ENCODE results near the gene ATP2B1.
A peak's percentile ranks its signal among the peaks of the same experiment; 100 is the strongest.

The ATP2B1 gene

GRCh38 chr12:89589753-89590152, 118.9 kb downstream of the ATP2B1 start:
- no peak for DNase-seq (ENCODE audit: low read depth)

DNA sequence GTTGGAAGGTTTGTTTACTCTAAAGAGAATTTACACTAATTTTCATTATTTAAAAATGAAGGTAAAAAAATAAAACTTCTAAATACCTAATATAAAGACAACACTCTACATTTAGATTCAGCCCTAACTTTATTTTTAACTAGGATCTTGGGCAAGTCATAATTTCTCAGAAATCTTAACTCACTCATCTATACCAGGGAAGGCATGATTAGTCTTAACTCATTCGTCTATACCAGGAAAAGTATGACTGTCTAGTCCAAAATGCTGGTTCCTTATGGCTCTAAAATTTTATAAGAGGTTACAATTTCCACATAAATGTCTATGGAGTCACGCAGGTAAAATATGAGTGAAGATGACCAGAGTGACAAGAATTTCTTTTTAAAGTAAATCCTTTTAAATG, 130.1 kb downstream of the ATP2B1 start:
- no peak for DNase-seq (ENCODE audit: low read depth)

DNA sequence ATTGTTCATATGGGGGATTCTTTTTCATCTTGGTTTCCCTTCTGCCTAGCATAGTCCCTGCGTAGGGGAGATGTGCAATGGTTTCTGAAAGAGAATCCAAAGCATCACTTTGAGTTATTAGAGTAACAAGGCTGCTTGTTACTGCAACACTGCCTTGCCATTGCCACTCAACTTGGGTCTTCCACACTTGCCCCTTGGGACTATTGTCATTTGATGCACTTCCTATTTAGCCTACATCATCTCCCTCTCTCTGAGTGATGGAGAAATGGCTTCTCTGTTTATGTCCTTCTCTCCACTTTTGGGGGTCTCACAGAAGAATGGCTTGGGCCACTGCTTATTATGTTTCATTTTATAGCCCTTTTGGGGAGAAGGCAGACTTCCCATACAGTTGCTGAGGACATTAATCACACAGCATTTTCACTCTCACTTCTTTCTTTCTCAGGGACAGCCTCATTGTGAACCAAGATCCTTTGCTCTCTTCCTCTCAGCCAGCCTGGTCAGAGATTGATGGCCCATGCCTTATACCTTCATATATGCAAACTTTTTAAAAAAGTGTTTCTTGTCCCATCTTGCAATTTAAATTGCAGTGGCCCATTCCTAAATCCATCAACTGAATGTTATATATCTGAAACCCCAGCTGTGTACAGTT, 131.9 kb downstream of the ATP2B1 start:
- no peak for DNase-seq (ENCODE audit: low read depth)

GRCh38 chr12:89575374-89575773, 133.3 kb downstream of the ATP2B1 start:
- DNase-seq (ENCODE audit: low read depth), result peak; percentile 31

GRCh38 chr12:89574736-89575208, 133.9 kb downstream of the ATP2B1 start:
- peak; percentile 82 for DNase-seq (ENCODE audit: low read depth)

DNA sequence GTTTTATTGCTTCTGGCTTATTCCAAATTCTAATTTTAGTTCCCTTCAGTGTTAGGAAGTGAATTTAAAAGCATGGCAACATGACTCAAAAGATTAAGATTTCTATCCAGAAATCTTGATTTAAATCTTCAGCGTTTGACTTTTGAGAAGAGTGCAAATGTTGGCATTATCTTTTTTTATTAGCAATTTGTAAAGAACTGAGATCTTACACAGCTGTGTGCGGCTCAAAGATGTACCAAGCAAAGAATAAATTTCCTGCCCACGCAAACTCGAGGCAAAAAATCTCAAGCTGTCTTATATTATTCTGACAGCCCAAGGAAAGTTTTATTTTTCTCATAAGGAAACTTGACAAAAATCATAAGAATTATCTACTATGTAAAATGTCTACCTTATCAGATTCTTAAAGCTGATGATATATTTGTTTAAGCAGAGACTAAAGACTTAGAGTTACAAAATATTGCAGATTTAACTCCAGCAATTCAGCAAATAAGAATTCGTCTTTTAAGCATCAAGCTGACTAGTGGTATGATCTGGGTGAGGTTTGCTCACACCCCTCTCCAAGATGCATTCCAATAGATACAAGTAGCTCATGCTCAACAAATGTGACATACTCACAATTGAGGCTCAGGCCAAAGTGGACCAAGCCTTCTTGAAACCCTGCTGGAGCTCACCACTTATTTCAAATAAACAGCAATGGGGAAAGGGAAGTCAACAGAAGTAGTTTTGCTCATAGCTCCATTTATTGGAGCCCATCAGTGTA, 135.4 kb downstream of the ATP2B1 start:
- DNase-seq (ENCODE audit: low read depth), result peak; percentile 18

DNA sequence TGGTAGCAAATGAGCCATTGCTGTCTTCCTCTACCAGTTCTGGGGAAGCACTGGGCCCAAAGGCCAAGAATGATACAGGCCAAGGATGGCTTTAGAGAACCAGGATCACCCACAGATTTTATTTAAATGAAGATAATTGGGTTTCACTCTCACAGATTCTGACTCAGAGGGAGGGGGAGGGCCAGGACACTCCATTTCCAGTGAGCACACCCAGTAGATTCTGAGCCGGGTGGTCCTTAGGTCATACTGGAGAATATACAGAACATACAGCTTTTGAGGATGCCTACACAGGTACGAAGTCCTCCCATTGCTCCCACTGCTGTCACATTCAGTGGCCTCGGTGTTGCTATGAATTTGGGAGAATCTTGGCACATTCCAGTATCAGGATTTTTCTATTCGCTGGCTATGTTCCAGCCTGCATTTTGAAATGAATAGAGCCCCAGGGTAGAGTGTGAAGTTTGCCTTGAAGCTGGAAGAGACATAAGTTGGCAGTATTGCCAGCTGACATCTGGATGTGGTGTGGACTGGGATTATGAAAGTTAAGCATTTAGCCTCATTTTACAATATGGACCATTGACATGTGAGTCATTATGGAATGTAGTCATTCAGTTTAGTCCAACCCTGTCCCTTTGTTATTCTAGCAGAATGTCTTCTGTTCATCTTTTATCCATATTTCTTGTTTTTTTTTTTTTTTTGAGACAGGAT, 137.0 kb downstream of the ATP2B1 start:
- DNase-seq (ENCODE audit: low read depth), result peak; percentile 78

DNA sequence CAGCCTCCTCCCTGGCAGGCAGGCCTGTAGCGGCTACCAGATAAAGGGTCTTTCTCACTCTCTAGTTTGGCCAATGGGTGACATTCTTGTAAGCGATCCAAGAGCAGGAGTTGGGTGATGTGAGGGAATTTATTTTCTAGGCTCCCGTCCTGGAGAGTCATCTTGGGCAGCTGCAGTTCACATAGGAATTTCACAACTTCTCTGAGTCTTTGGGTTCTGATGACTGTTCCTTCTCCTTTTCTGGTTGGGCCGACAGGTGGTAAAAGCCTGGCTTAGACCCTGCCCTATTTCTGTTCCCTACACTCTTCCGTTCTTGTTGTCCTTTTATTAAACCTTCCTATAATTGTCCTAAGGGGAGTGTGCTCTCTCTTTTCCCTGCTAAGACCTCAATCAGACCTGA, 140.2 kb downstream of the ATP2B1 start:
- no peak for DNase-seq (ENCODE audit: low read depth)

- no peak for DNase-seq (ENCODE audit: low read depth)
Measured at GRCh38 chr12:89567691-89568239, 140.9 kb downstream of the ATP2B1 start.

DNA sequence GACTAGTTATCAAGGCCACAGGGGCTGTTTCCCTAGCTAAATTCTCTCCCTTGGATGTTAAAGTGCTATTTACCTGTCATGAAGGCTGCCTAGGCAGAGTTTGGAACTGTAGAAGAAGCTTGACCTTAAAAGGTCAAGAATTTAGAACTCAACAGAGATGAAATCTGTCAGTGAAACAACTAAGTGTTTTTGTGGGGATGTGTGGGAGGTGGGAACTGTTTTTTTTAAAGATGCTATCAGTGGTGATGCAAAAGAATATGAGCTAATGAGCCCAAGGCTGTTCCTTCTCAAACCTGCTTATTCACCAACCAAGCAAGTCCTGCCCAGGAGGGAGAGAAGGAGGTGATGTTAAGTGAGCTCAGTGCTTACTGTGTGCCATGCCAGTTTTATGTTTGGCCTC, 142.0 kb downstream of the ATP2B1 start:
- peak; percentile 57 for DNase-seq (ENCODE audit: low read depth)

DNA sequence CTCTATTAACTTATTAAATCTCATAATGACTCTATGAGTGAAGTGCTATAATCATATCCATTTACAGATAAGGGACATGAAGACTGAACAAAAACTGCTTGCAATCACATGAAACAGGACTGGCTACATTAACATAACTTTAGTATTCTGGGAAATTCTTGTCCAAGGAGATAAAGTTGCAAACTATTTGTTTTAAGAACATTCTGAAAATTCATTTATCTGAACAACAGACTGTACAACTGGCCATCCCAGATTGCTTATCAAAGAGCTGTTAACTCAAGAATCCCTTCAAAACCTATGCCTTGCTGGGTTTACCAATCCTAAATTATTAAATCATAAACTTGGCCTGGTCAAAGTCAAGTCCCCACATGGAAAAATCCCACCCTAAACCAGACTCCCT, 143.6 kb downstream of the ATP2B1 start:
- DNase-seq (ENCODE audit: low read depth), result no peak

- no peak for DNase-seq (ENCODE audit: low read depth)
Measured at GRCh38 chr12:89559753-89560152, 148.9 kb downstream of the ATP2B1 start.

DNA sequence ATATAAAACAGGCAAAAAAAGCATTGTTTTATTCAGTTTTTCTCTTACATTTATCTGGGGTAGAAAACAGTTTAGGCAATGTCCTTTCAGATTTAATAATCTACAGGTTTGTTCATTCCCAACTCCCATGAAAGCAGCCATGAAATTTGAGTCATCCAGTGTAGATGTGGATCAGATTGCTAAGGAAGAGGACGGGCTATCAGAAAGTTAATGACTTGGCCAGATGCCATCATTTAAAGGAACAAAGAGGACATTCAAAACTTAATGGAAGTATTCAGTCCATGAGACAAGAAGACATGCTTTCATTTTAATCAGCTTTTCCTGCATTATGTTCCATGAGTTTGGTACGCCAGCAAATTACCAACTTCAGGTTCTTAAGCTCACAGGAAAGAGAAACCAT, 151.7 kb downstream of the ATP2B1 start:
- peak; percentile 20 for DNase-seq (ENCODE audit: low read depth)

- DNase-seq (ENCODE audit: low read depth), result peak; percentile 24
Measured at GRCh38 chr12:89552376-89552775, 156.3 kb downstream of the ATP2B1 start.

DNA sequence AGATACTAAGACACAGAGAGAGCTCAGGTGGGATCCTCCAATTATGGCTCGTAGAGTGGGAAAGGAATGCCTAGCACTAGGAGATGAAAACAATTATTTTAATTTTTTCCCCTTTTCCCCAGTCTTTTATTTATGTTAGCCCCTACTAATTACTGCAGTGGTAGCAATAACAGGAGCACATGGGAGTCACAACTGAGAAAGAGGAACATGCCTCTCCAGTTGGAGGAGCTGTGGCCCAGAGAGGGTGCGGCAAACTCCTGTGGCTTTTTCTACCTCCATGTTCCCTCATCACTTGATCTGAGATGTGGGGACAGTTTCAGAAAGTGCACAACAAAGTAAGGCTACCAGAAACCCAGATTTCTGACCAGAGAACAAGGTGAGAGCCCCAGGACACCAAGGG, 156.9 kb downstream of the ATP2B1 start:
- no peak for DNase-seq (ENCODE audit: low read depth)

GRCh38 chr12:89547101-89547500, 161.5 kb downstream of the ATP2B1 start:
- DNase-seq (ENCODE audit: low read depth), result no peak

- no peak for DNase-seq (ENCODE audit: low read depth)
Measured at GRCh38 chr12:89546151-89546550, 162.5 kb downstream of the ATP2B1 start.

GRCh38 chr12:89544681-89545184, 163.9 kb downstream of the ATP2B1 start:
- peak; percentile 52 for DNase-seq (ENCODE audit: low read depth)

DNA sequence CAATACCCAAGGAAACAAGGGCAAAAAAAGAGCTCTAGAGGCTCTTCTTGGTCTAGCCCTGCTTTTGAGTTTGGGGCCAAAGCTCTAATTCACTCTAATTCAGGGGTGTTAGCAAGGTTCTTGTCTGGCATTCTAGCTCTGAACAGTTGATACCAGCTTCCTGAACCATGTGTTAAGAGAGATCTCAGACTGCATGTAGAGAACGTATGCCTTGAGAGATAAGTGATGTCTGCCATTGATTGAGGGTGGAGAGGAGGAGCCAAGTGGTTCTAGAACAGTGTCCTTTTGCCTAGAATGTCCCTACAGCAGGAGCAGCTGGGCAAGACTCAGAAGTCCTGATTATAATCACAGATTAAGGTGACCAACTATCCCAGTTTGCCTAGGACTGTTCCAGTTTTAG, 164.6 kb downstream of the ATP2B1 start:
- no peak for DNase-seq (ENCODE audit: low read depth)

DNA sequence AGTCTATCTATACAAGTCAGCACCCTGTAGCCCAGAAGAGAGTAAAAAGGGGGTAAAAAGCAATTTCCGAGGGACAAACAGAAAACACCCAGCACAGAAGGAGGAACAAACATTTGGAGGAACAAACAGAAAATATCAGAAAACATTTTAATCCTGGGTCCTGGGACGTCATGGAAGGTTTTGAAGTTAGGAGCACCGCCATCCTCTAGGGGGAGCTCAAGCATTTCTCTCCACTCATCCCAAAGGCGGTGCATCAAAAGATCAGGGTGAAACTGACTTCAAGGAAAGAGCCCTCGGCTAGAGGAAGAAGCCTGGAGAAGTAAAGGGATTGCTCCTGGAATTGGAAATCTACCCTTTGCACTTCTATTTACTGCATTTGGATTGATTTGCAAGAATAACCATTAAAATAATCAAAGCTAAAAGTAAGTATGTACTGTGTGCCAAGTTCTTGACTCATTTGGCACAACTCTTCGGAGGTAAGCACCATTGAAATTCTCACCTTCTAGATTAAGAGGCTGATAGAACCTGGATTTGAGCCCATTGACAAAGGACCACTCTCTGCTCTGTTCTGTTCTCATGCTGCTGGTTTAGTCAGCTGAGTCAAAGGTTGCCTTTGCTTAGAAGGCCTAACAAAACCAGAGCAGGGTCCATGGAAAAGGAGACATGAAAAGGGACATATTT, 165.6 kb downstream of the ATP2B1 start:
- peak; percentile 80 for DNase-seq (ENCODE audit: low read depth)

DNA sequence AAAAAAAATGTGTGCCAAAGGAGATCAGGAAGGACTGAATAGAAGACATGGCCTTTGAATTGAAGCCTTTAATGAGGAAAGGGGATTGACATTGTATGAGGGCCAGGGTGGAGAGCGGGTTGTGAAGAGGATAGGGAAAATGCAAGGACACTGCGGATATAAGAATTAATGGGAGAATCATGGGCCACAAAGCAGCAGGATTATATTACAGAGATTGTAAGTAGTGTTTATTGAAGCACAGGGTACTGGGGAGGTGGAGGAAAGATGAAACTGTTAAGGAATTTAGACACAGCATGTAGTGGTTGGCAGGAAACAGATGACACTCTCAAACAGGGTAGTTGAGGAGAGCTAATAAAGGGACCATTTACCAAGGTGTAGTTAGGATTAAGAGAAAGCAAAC, 166.4 kb downstream of the ATP2B1 start:
- no peak for DNase-seq (ENCODE audit: low read depth)

DNA sequence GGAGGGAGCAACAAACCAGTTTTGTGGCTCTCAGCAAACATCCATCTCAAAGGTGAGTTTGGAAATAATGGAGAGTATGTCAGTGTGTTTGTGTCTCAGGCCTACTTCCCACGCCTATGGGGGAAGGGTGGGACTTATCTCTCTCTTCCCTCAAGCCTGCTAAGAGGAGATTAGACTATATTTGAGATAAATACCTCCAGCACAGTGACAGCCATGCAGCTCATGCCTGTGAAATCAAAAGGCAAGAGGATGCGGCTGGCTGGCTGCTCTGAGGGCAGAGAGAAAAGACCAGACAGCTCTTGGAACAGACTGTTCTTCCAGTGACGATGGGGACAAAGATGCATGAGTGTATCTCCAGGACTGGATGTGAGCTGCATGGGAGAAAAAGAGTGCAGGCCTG, 168.1 kb downstream of the ATP2B1 start:
- DNase-seq (ENCODE audit: low read depth), result no peak

Data from EH (cell line).